HCT116 (cell line): ENCODE data around the gene ERICH6B. TPM values are rescaled to one million over a fixed set of nuclear protein-coding genes. Genes with fewer than 3 reads are reported as not detected.

Experiments
- ATAC-seq: fragments of 200-7000 bp; cut with Tn5 transposase; 2 replicates; pipeline ENCODE4 v1.9.1; 2020; ENCODE audit warnings: mild to moderate bottlenecking, moderate library complexity
- BruUV-seq: library from RNA; stranded (reverse); fragments of 400-500 nt; replicated peaks from 2 replicates; lab custom pipeline; 2021; lab: Mats Ljungman, UMichigan
- CTCF ChIA-PET: fragments of 300-600 bp; sonication (Branson Sonifier 250); formaldehyde crosslinking; loops from one replicate; lab custom pipeline; 2021; ENCODE audit warnings: antibody characterized with exemption; lab: Charles Lee
- POLR2A ChIA-PET: fragments of 300-600, 350-600 bp; sonication (Branson Sonifier 250); formaldehyde crosslinking; loops from one replicate; lab custom pipeline; 2021; ENCODE audit warnings: antibody characterized with exemption; lab: Charles Lee
- RAD21 ChIA-PET, 2 experiments: fragments of 300-600 bp; sonication (Branson Sonifier 250); formaldehyde crosslinking; loops; one replicate each; lab custom pipeline; 2023; ENCODE audit warnings: low total read pairs in 2 of 2; ENCODE audit not compliant: uncharacterized antibody in 2 of 2, unreplicated experiment in 2 of 2, low non-redundant PET in 1 of 2; lab: Charles Lee
- DNase-seq: peaks from one replicate; pipeline ENCODE4 v3.0.0-alpha.2; 2010; ENCODE audit warnings: low read depth, low spot score
- H2AFZ ChIP-seq: fragments of 200-600 bp; shearing (Covaris generic), sonication (generic); 2 replicates; pipeline ENCODE4 v1.6.1; 2017; ENCODE audit warnings: low read depth, mixed run types, mixed read lengths, antibody characterized with exemption, low read length; ENCODE audit not compliant: poor library complexity, severe bottlenecking
- H3K27ac ChIP-seq: 2 replicates; pipeline ENCODE4 v1.5.1; 2012; ENCODE audit warnings: low read depth, low read length
- H3K27me3 ChIP-seq: fragments of 200-600 bp; sonication (generic); 2 replicates; pipeline ENCODE4 v1.6.1; 2016; ENCODE audit warnings: mixed run types, low read length, mixed read lengths; ENCODE audit not compliant: insufficient read depth
- H3K36me3 ChIP-seq, 2 experiments: fragments of 200-500 bp in 1 of 2; fragments of 200-600 bp in 1 of 2; sonication (Bioruptor generic) in 1 of 2; sonication (generic) in 1 of 2; 2 replicates each; pipeline versions ENCODE4 v1.5.1 to v1.6.1; 2014 to 2016; ENCODE audit warnings: low read length in 2 of 2, inconsistent platforms in 1 of 2, mixed read lengths in 1 of 2, mixed run types in 1 of 2; ENCODE audit not compliant: insufficient read depth in 2 of 2, control insufficient read depth in 1 of 2
- H3K4me1 ChIP-seq, 2 experiments: fragments of 200-600 bp in 1 of 2; sonication (generic) in 1 of 2; 2 replicates each; pipeline versions ENCODE4 v1.5.1 to v1.6.1; 2012 to 2017; ENCODE audit warnings: low read length in 2 of 2, inconsistent platforms in 1 of 2, mild to moderate bottlenecking in 1 of 2, mixed read lengths in 1 of 2, mixed run types in 1 of 2, moderate library complexity in 1 of 2; ENCODE audit not compliant: insufficient read depth in 2 of 2, control insufficient read depth in 1 of 2
- H3K4me2 ChIP-seq: fragments of 200-600 bp; sonication (generic); 2 replicates; pipeline ENCODE4 v1.6.1; 2017; ENCODE audit warnings: mixed run types, low read length, mixed read lengths
- H3K4me3 ChIP-seq, 2 experiments: fragments of 200-600 bp in 1 of 2; sonication (generic) in 1 of 2; replicated peaks in 1 of 2; 2 replicates each; pipeline ENCODE4 v1.5.1; 2011 to 2016; ENCODE audit warnings: low read length in 2 of 2, control low read depth in 1 of 2, low read depth in 1 of 2, mild to moderate bottlenecking in 1 of 2, mixed read lengths in 1 of 2, mixed run types in 1 of 2
- H3K79me2 ChIP-seq: fragments of 200-600 bp; sonication (generic); 2 replicates; pipeline ENCODE4 v1.6.1; 2017; ENCODE audit warnings: mild to moderate bottlenecking, mixed run types, low read length, moderate library complexity, mixed read lengths; ENCODE audit not compliant: insufficient read depth
- H3K9ac ChIP-seq: fragments of 200-600 bp; sonication (generic); 2 replicates; pipeline ENCODE4 v1.6.1; 2016; ENCODE audit warnings: low read length, mixed read lengths
- H3K9me2 ChIP-seq: fragments of 200-600 bp; sonication (generic), shearing (Covaris generic); 2 replicates; pipeline ENCODE4 v1.6.1; 2017; ENCODE audit warnings: mixed run types, mild to moderate bottlenecking, moderate library complexity; ENCODE audit not compliant: insufficient read depth
- H3K9me3 ChIP-seq, 2 experiments: fragments of 200-500 bp in 1 of 2; fragments of 200-600 bp in 1 of 2; sonication (Bioruptor generic) in 1 of 2; sonication (generic) in 1 of 2; 2 replicates each; pipeline ENCODE4 v1.6.1; 2014 to 2017; ENCODE audit warnings: low read length in 2 of 2, mixed read lengths in 2 of 2, inconsistent platforms in 1 of 2, low read depth in 1 of 2, mild to moderate bottlenecking in 1 of 2, mixed run types in 1 of 2, moderate library complexity in 1 of 2; ENCODE audit not compliant: control insufficient read depth in 1 of 2, insufficient read depth in 1 of 2
- H4K20me1 ChIP-seq: fragments of 200-600 bp; sonication (generic), shearing (Covaris generic); 2 replicates; pipeline ENCODE4 v1.6.1; 2017; ENCODE audit warnings: mixed run types, mild to moderate bottlenecking, moderate library complexity; ENCODE audit not compliant: insufficient read depth
- ATF3 ChIP-seq: IDR thresholded peaks from 2 replicates; pipeline ENCODE4 v1.6.1; 2012
- CBX3 ChIP-seq: IDR thresholded peaks from 2 replicates; pipeline ENCODE4 v1.6.1; 2012; ENCODE audit warnings: low read depth
- CTCF ChIP-seq, 3 experiments: fragments of 200-600 bp in 1 of 3; sonication (generic) in 1 of 3; IDR thresholded peaks in 2 of 3; conservative IDR thresholded peaks in 1 of 3; 2 replicates each; pipeline ENCODE4 v1.5.1; 2012 to 2017; ENCODE audit warnings: low read depth in 2 of 3, low read length in 2 of 3, antibody characterized with exemption in 1 of 3, borderline replicate concordance in 1 of 3, control low read depth in 1 of 3, mild to moderate bottlenecking in 1 of 3, mixed read lengths in 1 of 3, mixed run types in 1 of 3, moderate library complexity in 1 of 3; ENCODE audit not compliant: insufficient read depth in 1 of 3
- EZH2phosphoT487 ChIP-seq: fragments of 200-600 bp; IDR thresholded peaks from 2 replicates; pipeline ENCODE4 v1.6.1; 2018; ENCODE audit warnings: antibody characterized with exemption, borderline replicate concordance
- JUND ChIP-seq: IDR thresholded peaks from 2 replicates; pipeline ENCODE4 v1.6.1; 2012
- SRF ChIP-seq: IDR thresholded peaks from 2 replicates; pipeline ENCODE4 v1.6.1; 2012; ENCODE audit warnings: low read depth
- TCF7L2 ChIP-seq: IDR thresholded peaks from 2 replicates; pipeline ENCODE4 v1.7.0; 2011; ENCODE audit warnings: borderline replicate concordance, inconsistent platforms; ENCODE audit not compliant: insufficient read depth, insufficient read length; ENCODE audit errors: extremely low read depth
- ZBTB33 ChIP-seq: IDR thresholded peaks from 2 replicates; pipeline ENCODE4 v1.6.1; 2011; ENCODE audit warnings: mild to moderate bottlenecking, low read length, moderate library complexity; ENCODE audit not compliant: insufficient replicate concordance; ENCODE audit errors: extremely low read depth
- ZFX ChIP-seq: fragments of 450-650 bp; IDR thresholded peaks from 2 replicates; pipeline ENCODE4 v1.6.1; 2017
- ZNF274 ChIP-seq: fragments of 200-500 bp; sonication (Bioruptor generic); IDR thresholded peaks from 2 replicates; pipeline ENCODE4 v1.6.1; 2014; ENCODE audit warnings: mild to moderate bottlenecking, low read depth, low read length, inconsistent platforms
- intact Hi-C: fragments of 100-400 bp; cut with micrococcal nuclease; formaldehyde crosslinking; loops from 2 replicates; pipeline ENCODE4 v1.10.0; 2022
- total RNA-seq: library from RNA; stranded (reverse); gene quantifications from one replicate; pipeline ENCODE4 v1.2.1, GENCODE V29; 2021; ENCODE audit not compliant: unreplicated experiment

ERICH6B gene
- total RNA-seq, 1 experiment from 2014 or later = not detected

- Histone ChIP-seq H3K4me2 (no peak overlapping the region), H3K27ac (no peak overlapping the region), H3K36me3 (no peaks in the 10 kb centered on the region), H4K20me1 (no peaks in the 10 kb centered on the region), H3K27me3 (peaks cover 80% of the 10 kb centered on the region), H3K4me3 (no peak overlapping the region), H3K9me2 (no peaks in the 10 kb centered on the region), H3K9ac (no peak overlapping the region), H3K4me1 (no peaks in the 10 kb centered on the region), H2AFZ (no peak overlapping the region), H3K79me2 (no peaks in the 10 kb centered on the region), H3K9me3 (no peaks in the 10 kb centered on the region)
- intact Hi-C loops = loop anchor here (5.0 to 10.0 kb wide), 3 partner anchors 95 to 703 kb away; no protein-coding TSS in a partner anchor
- DNase-seq (no peak), ATAC-seq (no peak)
- RAD21 ChIA-PET = no interaction called here
- CTCF ChIA-PET = interaction anchor here (1.2 to 2.2 kb wide), 3 partner anchors 10 to 539 kb away, joined by 3 to 6 read pairs (median 4); no protein-coding TSS in a partner anchor
- no peak for TF ChIP-seq JUND
- no peak for TF ChIP-seq TCF7L2
- TF ChIP-seq SRF = no peak
- TF ChIP-seq EZH2phosphoT487 = no peak
- no peak for TF ChIP-seq ATF3
- TF ChIP-seq ZNF274 = no peak
- TF ChIP-seq CBX3 = no peak
- TF ChIP-seq ZBTB33 = no peak
- TF ChIP-seq ZFX = no peak
- TF ChIP-seq CTCF (IDR thresholded peaks at IDR 0.05 in 2 of 3, conservative IDR thresholded peaks at IDR 0.05 in 1 of 3; ENCODE audit: borderline replicate concordance in 1 of 3, insufficient read depth in 1 of 3, low read depth in 2 of 3, low read length in 2 of 3) = no peak
- POLR2A ChIA-PET = no interaction called here
- BruUV-seq = no TSS peak
Measured at GRCh38 chr13:45621950-45622349, 6.4 kb upstream of the ERICH6B start.
